ENCODE results near the gene COL9A3. TPM values are rescaled to one million over a fixed set of nuclear protein-coding genes. Genes with fewer than 3 reads are reported as not detected.
A peak's percentile ranks its signal among the peaks of the same experiment; 100 is the strongest.

COL9A3 gene
- total RNA-seq, 2 donors from 2014 or later = 0.54 to 3.1 TPM

GRCh38 chr20:62858058-62858830 lies 41.4 kb downstream of the COL9A3 start:
- no peaks in the 10 kb centered on the region for H3K36me3 ChIP-seq
- no peak overlapping the region for H3K4me3 ChIP-seq
- no peak for TF ChIP-seq CTCF (IDR thresholded peaks at IDR 0.05)
- DNase-seq (ENCODE audit: low spot score) (no peak), ATAC-seq (ENCODE audit: insufficient number of reproducible peaks, low FRiP score, low read depth) (no peak)
- no peaks in the 10 kb centered on the region for H3K27me3 ChIP-seq (replicated peaks; ENCODE audit: insufficient read depth)
- peaks cover 0 to 10% of the 10 kb centered on the region in 2 donors for H3K4me1 ChIP-seq (ENCODE audit: control insufficient read depth in 1 of 2, low read depth in 2 of 2)
- no peak overlapping the region for H3K27ac ChIP-seq
- no peaks in the 10 kb centered on the region for H3K9me3 ChIP-seq

- no peaks in the 10 kb centered on the region for H3K27me3 ChIP-seq (replicated peaks; ENCODE audit: insufficient read depth)
- H3K27ac ChIP-seq = no peak overlapping the region
- TF ChIP-seq CTCF (IDR thresholded peaks at IDR 0.05) = no peak
- H3K9me3 ChIP-seq = no peaks in the 10 kb centered on the region
- peaks cover 0 to 10% of the 10 kb centered on the region in 2 donors for H3K4me1 ChIP-seq (ENCODE audit: control insufficient read depth in 1 of 2, low read depth in 2 of 2)
- DNase-seq (ENCODE audit: low spot score) = no peak
- H3K4me3 ChIP-seq = no peak overlapping the region
- ATAC-seq (ENCODE audit: insufficient number of reproducible peaks, low FRiP score, low read depth) = no peak
- no peaks in the 10 kb centered on the region for H3K36me3 ChIP-seq
These were observed 42.9 kb downstream of the COL9A3 start for GRCh38 chr20:62859721-62860120.

GRCh38 chr20:62860391-62860923 lies 43.6 kb downstream of the COL9A3 start:
- H3K36me3 ChIP-seq = no peaks in the 10 kb centered on the region
- no peak overlapping the region for H3K27ac ChIP-seq
- DNase-seq (ENCODE audit: low spot score) = no peak
- no peak for ATAC-seq (ENCODE audit: insufficient number of reproducible peaks, low FRiP score, low read depth)
- peak overlapping the region; percentile 62 for H3K4me3 ChIP-seq
- peaks cover 0 to 10% of the 10 kb centered on the region in 2 donors for H3K4me1 ChIP-seq (ENCODE audit: control insufficient read depth in 1 of 2, low read depth in 2 of 2)
- no peaks in the 10 kb centered on the region for H3K27me3 ChIP-seq (replicated peaks; ENCODE audit: insufficient read depth)
- no peak for TF ChIP-seq CTCF (IDR thresholded peaks at IDR 0.05)
- no peaks in the 10 kb centered on the region for H3K9me3 ChIP-seq

GRCh38 chr20:62860924-62861691 lies 44.3 kb downstream of the COL9A3 start:
- H3K4me1 ChIP-seq (ENCODE audit: control insufficient read depth in 1 of 2, low read depth in 2 of 2) = peaks cover 0 to 10% of the 10 kb centered on the region in 2 donors
- DNase-seq (ENCODE audit: low spot score) (no peak), ATAC-seq (ENCODE audit: insufficient number of reproducible peaks, low FRiP score, low read depth) (no peak)
- no peaks in the 10 kb centered on the region for H3K36me3 ChIP-seq
- no peak for TF ChIP-seq CTCF (IDR thresholded peaks at IDR 0.05)
- H3K27me3 ChIP-seq (replicated peaks; ENCODE audit: insufficient read depth) = no peaks in the 10 kb centered on the region
- no peak overlapping the region for H3K27ac ChIP-seq
- H3K4me3 ChIP-seq = peak overlapping the region; percentile 62
- no peaks in the 10 kb centered on the region for H3K9me3 ChIP-seq

GRCh38 chr20:62861726-62862336 lies 45.0 kb downstream of the COL9A3 start, which contains the start of gene TCFL5:
Gene TCFL5 (minus strand): TSS chr20:62861822. CDS start chr20:62861670, 152 bp downstream.
- H3K27me3 ChIP-seq (replicated peaks; ENCODE audit: insufficient read depth) = no peaks in the 10 kb centered on the region
- no peak for TF ChIP-seq CTCF (IDR thresholded peaks at IDR 0.05)
- H3K27ac ChIP-seq = no peak within 1 kb of the TSS
- peaks cover 0 to 10% of the 10 kb centered on the region in 2 donors for H3K4me1 ChIP-seq (ENCODE audit: control insufficient read depth in 1 of 2, low read depth in 2 of 2)
- H3K4me3 ChIP-seq = peak within 1 kb of the TSS; percentile 62
- DNase-seq (ENCODE audit: low spot score) (peak; percentile 36), ATAC-seq (ENCODE audit: insufficient number of reproducible peaks, low FRiP score, low read depth) (peak; percentile 77)
- H3K36me3 ChIP-seq = no peaks in the 10 kb centered on the region
- H3K9me3 ChIP-seq = no peaks in the 10 kb centered on the region
